Stimulated activated naive CD4-positive, alpha-beta T cell treated with Interleukin-2 at 50 U/mL for 16 hours (primary cell): Measurements from ENCODE around the gene NOC2L.
A peak's percentile ranks its signal among the peaks of the same experiment; 100 is the strongest.

Experiments used
- DNase-seq: peaks from one replicate; lab custom pipeline; 2025; lab: John Stamatoyannopoulos, UW

The NOC2L gene

GRCh38 chr1:974687-975328, 15.8 kb upstream of the NOC2L start:
- no peak for DNase-seq

GRCh38 chr1:974293-974640, 15.2 kb upstream of the NOC2L start:
- no peak for DNase-seq

GRCh38 chr1:973459-974292, 14.6 kb upstream of the NOC2L start:
- no peak for DNase-seq

- DNase-seq = no peak
Observed at GRCh38 chr1:972726-973458, 13.8 kb upstream of the NOC2L start.

- no peak for DNase-seq
Observed at GRCh38 chr1:971751-972506, 12.9 kb upstream of the NOC2L start.

GRCh38 chr1:970973-971730, 12.1 kb upstream of the NOC2L start:
- DNase-seq = no peak

GRCh38 chr1:970242-970972, 11.4 kb upstream of the NOC2L start:
- no peak for DNase-seq

GRCh38 chr1:969260-969855, 10.3 kb upstream of the NOC2L start:
- no peak for DNase-seq

- no peak for DNase-seq
Observed at GRCh38 chr1:967466-968343, 8.6 kb upstream of the NOC2L start.

- peak; percentile 83 for DNase-seq
Observed at GRCh38 chr1:966704-967300, 7.7 kb upstream of the NOC2L start.

GRCh38 chr1:966135-966703, 7.2 kb upstream of the NOC2L start, which contains the start of gene PLEKHN1:
TSS of gene PLEKHN1 (plus strand) at chr1:966482. CDS start at chr1:966532, 50 bp downstream.
- no peak for DNase-seq

GRCh38 chr1:965526-966134, 6.6 kb upstream of the NOC2L start:
- DNase-seq = no peak

- DNase-seq = no peak
Observed at GRCh38 chr1:964691-965525, 5.9 kb upstream of the NOC2L start.

GRCh38 chr1:963746-964525, 4.9 kb upstream of the NOC2L start:
- no peak for DNase-seq

GRCh38 chr1:963301-963651, 4.2 kb upstream of the NOC2L start:
- DNase-seq = no peak
